A673 (cell line): ENCODE data around the gene PHTF1. TPM values are rescaled to one million over a fixed set of nuclear protein-coding genes. Genes with fewer than 3 reads are reported as not detected.

Experiments used
- BruUV-seq: library from RNA; stranded (reverse); fragments of 400-500 nt; replicated peaks from 2 replicates; lab custom pipeline; 2021; lab: Mats Ljungman, UMichigan
- CTCF ChIA-PET: fragments of 300-600 bp; sonication (Branson Sonifier 250); formaldehyde crosslinking; loops from one replicate; lab custom pipeline; 2022; ENCODE audit warnings: antibody characterized with exemption; lab: Charles Lee
- POLR2A ChIA-PET: fragments of 300-600 bp; sonication (Branson Sonifier 250); formaldehyde crosslinking; loops from one replicate; lab custom pipeline; 2022; ENCODE audit warnings: antibody characterized with exemption; ENCODE audit not compliant: low non-redundant PET; lab: Charles Lee
- DNase-seq: peaks from one replicate; pipeline ENCODE4 v3.0.0-alpha.2; 2015; ENCODE audit warnings: low spot score
- H3K27ac ChIP-seq: fragments of 200-600 bp; sonication (generic); 2 replicates; pipeline ENCODE4 v1.5.1; 2016; ENCODE audit warnings: mixed run types, low read depth, mild to moderate bottlenecking, mixed read lengths, antibody characterized with exemption, low read length; ENCODE audit not compliant: poor library complexity, severe bottlenecking
- H3K27me3 ChIP-seq: fragments of 200-600 bp; sonication (generic); replicated peaks from 2 replicates; pipeline ENCODE4 v1.6.1; 2017; ENCODE audit warnings: mixed run types, low read depth, mild to moderate bottlenecking, mixed read lengths, antibody characterized with exemption, low read length; ENCODE audit not compliant: insufficient read depth, poor library complexity
- H3K36me3 ChIP-seq: fragments of 200-600 bp; sonication (generic); 2 replicates; pipeline ENCODE4 v1.6.1; 2016; ENCODE audit warnings: mixed run types, mild to moderate bottlenecking, mixed read lengths, antibody characterized with exemption, low read length; ENCODE audit not compliant: insufficient read depth, poor library complexity, severe bottlenecking
- H3K4me1 ChIP-seq: fragments of 200-600 bp; sonication (generic); 2 replicates; pipeline ENCODE4 v1.6.1; 2017; ENCODE audit warnings: mixed run types, mild to moderate bottlenecking, mixed read lengths, antibody characterized with exemption, low read length; ENCODE audit not compliant: insufficient read depth, poor library complexity, severe bottlenecking
- H3K4me3 ChIP-seq: fragments of 200-600 bp; sonication (generic); 2 replicates; pipeline ENCODE4 v1.5.1; 2016; ENCODE audit warnings: low read depth, mixed run types, mild to moderate bottlenecking, mixed read lengths, low read length; ENCODE audit not compliant: poor library complexity, severe bottlenecking
- H3K9me3 ChIP-seq: fragments of 200-600 bp; sonication (generic); 2 replicates; pipeline ENCODE4 v1.6.1; 2016; ENCODE audit warnings: mixed run types, low read depth, mild to moderate bottlenecking, mixed read lengths, antibody characterized with exemption, low read length; ENCODE audit not compliant: poor library complexity, severe bottlenecking
- EZH2 ChIP-seq: fragments of 200-600 bp; sonication (generic); IDR thresholded peaks from 2 replicates; pipeline ENCODE4 v1.6.1; 2017; ENCODE audit warnings: borderline replicate concordance, low read depth, mild to moderate bottlenecking, mixed read lengths, antibody characterized with exemption, low read length; ENCODE audit not compliant: poor library complexity, severe bottlenecking
- intact Hi-C: fragments of 100-400 bp; cut with micrococcal nuclease; formaldehyde crosslinking; loops from one replicate; pipeline ENCODE4 v1.10.0; 2022; ENCODE audit not compliant: unreplicated experiment
- total RNA-seq: library from RNA; stranded (reverse); gene quantifications from 2 replicates; pipeline ENCODE4 v1.2.3, GENCODE V29; 2021
- TF ChIP-seq, protein P1 (sequence below): fragments of 300-800, 200-600 bp; sonication (generic); conservative IDR thresholded peaks from 2 replicates; pipeline ENCODE4 v1.5.1; 2017; ENCODE audit warnings: low read depth, mild to moderate bottlenecking, antibody characterized with exemption, low read length, moderate library complexity, mixed read lengths

PHTF1 gene
- total RNA-seq, 1 experiment from 2014 or later: 57.2 TPM

GRCh38 chr1:113659556-113659955, 99.7 kb downstream of the PHTF1 start:
- TF ChIP-seq EZH2: no peak
- TF ChIP-seq, protein P1, sequence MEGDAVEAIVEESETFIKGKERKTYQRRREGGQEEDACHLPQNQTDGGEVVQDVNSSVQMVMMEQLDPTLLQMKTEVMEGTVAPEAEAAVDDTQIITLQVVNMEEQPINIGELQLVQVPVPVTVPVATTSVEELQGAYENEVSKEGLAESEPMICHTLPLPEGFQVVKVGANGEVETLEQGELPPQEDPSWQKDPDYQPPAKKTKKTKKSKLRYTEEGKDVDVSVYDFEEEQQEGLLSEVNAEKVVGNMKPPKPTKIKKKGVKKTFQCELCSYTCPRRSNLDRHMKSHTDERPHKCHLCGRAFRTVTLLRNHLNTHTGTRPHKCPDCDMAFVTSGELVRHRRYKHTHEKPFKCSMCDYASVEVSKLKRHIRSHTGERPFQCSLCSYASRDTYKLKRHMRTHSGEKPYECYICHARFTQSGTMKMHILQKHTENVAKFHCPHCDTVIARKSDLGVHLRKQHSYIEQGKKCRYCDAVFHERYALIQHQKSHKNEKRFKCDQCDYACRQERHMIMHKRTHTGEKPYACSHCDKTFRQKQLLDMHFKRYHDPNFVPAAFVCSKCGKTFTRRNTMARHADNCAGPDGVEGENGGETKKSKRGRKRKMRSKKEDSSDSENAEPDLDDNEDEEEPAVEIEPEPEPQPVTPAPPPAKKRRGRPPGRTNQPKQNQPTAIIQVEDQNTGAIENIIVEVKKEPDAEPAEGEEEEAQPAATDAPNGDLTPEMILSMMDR: no peak
- Histone ChIP-seq H3K36me3 (no peaks in the 10 kb centered on the region), H3K27ac (no peak overlapping the region), H3K9me3 (no peaks in the 10 kb centered on the region), H3K4me1 (no peaks in the 10 kb centered on the region), H3K27me3 (no peaks in the 10 kb centered on the region), H3K4me3 (no peak overlapping the region)
- intact Hi-C loops: no loop called here
- BruUV-seq: no TSS peak
- no peak for DNase-seq
- ChIA-PET CTCF (interaction anchor here (0.5 kb wide), 1 partner anchor 19 kb away, joined by 3 read pairs; no protein-coding TSS in a partner anchor), POLR2A (no interaction called here)

DNA sequence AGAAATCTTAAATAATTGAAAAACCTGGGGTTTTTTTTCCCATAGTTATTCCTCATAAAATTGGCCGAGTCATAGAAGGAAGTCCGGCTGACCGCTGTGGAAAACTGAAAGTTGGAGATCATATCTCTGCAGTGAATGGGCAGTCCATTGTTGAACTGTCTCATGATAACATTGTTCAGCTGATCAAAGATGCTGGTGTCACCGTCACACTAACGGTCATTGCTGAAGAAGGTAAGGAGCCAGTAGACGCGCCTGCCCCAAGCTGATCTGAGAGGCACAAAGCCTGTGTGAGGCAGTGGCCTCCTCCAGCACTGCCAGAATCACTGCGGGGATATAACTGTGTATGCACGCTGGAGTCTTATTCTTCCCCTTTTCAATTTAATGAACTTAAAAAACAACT, 100.3 kb downstream of the PHTF1 start:
- DNase-seq: no peak
- no TSS peak for BruUV-seq

GRCh38 chr1:113657556-113658063, 101.7 kb downstream of the PHTF1 start:
- no peaks in the 10 kb centered on the region for H3K27me3 ChIP-seq
- no TSS peak for BruUV-seq
- no peak overlapping the region for H3K27ac ChIP-seq
- no peaks in the 10 kb centered on the region for H3K4me1 ChIP-seq
- TF ChIP-seq EZH2: no peak
- TF ChIP-seq, protein P1: no peak
- ChIA-PET CTCF (no interaction called here), POLR2A (no interaction called here)
- H3K36me3 ChIP-seq: no peaks in the 10 kb centered on the region
- intact Hi-C loops: no loop called here
- DNase-seq: no peak
- no peaks in the 10 kb centered on the region for H3K9me3 ChIP-seq
- H3K4me3 ChIP-seq: no peak overlapping the region

More for the DNA sequence above, 100.3 kb downstream of the PHTF1 start:
- Histone ChIP-seq H3K36me3 (no peaks in the 10 kb centered on the region), H3K4me3 (no peak overlapping the region), H3K27me3 (no peaks in the 10 kb centered on the region), H3K9me3 (no peaks in the 10 kb centered on the region), H3K4me1 (no peaks in the 10 kb centered on the region), H3K27ac (no peak overlapping the region)
- CTCF ChIA-PET: no interaction called here
- TF ChIP-seq, protein P1: no peak
- TF ChIP-seq EZH2: no peak
- POLR2A ChIA-PET: no interaction called here
- intact Hi-C loops: no loop called here
